H1 (cell line): Measurements from ENCODE around the gene BIRC2. TPM values are rescaled to one million over a fixed set of nuclear protein-coding genes. Genes with fewer than 3 reads are reported as not detected.

Experiments used
- CTCF ChIA-PET: fragments of 300-600 bp; sonication (Branson Sonifier 250); formaldehyde crosslinking; loops from one replicate; lab custom pipeline; 2021; ENCODE audit not compliant: partially characterized antibody; lab: Charles Lee
- POLR2A ChIA-PET: fragments of 300-600 bp; sonication (Branson Sonifier 250); formaldehyde crosslinking; loops from one replicate; lab custom pipeline; 2021; ENCODE audit warnings: inconsistent platforms; ENCODE audit not compliant: partially characterized antibody; lab: Charles Lee
- DNase-seq, 2 experiments: peaks; one replicate each; pipeline versions ENCODE4 v3.0.0 to v3.0.0-alpha.2; 2010 to 2022; ENCODE audit warnings: low spot score in 2 of 2, low read depth in 1 of 2, mixed read lengths in 1 of 2
- FAIRE-seq: peaks from 2 replicates; lab custom pipeline; 2011; peaks lifted over from hg19 to GRCh38; lab: Jason Lieb, UNC
- H2AFZ ChIP-seq: 2 replicates; pipeline ENCODE4 v1.8.1; 2012; ENCODE audit warnings: low read length, inconsistent platforms
- H2AK5ac ChIP-seq: 2 replicates; pipeline ENCODE4 v1.6.1; 2013; ENCODE audit warnings: low read depth, low read length
- H2BK120ac ChIP-seq: replicated peaks from 2 replicates; pipeline ENCODE3; 2013; ENCODE audit warnings: low read depth, low read length, inconsistent platforms
- H2BK12ac ChIP-seq: 2 replicates; pipeline ENCODE4 v1.6.1; 2013; ENCODE audit warnings: low read depth, low read length
- H2BK15ac ChIP-seq: 2 replicates; pipeline ENCODE4 v1.6.1; 2013; ENCODE audit warnings: low read length
- H2BK20ac ChIP-seq: 2 replicates; pipeline ENCODE4 v1.6.1; 2013; ENCODE audit warnings: low read length
- H2BK5ac ChIP-seq: 2 replicates; pipeline ENCODE4 v1.6.1; 2013; ENCODE audit warnings: low read depth, low read length
- H3K14ac ChIP-seq: 2 replicates; pipeline ENCODE4 v1.6.1; 2013; ENCODE audit warnings: inconsistent platforms; ENCODE audit not compliant: insufficient read length
- H3K18ac ChIP-seq: 2 replicates; pipeline ENCODE4 v1.6.1; 2013; ENCODE audit warnings: low read length; ENCODE audit errors: extremely low read depth
- H3K23ac ChIP-seq: 2 replicates; pipeline ENCODE4 v1.6.1; 2013; ENCODE audit warnings: inconsistent platforms; ENCODE audit not compliant: insufficient read length
- H3K23me2 ChIP-seq: 2 replicates; pipeline ENCODE4 v1.6.1; 2013; ENCODE audit warnings: low read depth, low read length
- H3K27ac ChIP-seq: 2 replicates; pipeline ENCODE4 v1.6.1; 2011; ENCODE audit warnings: low read depth, low read length, inconsistent platforms
- H3K27me3 ChIP-seq, 4 experiments: replicated peaks in 1 of 4; 1 replicate in 1 of 4; 2 replicates in 3 of 4; pipeline versions ENCODE4 v1.6.1 to v1.8.1; 2011 to 2013; ENCODE audit warnings: low read length in 3 of 4, mild to moderate bottlenecking in 3 of 4, inconsistent platforms in 2 of 4, mixed read lengths in 2 of 4, moderate library complexity in 1 of 4; ENCODE audit not compliant: control insufficient read depth in 3 of 4, insufficient read depth in 3 of 4; ENCODE audit errors: extremely low read depth in 1 of 4
- H3K36me3 ChIP-seq, 4 experiments: 2 replicates each; pipeline versions ENCODE4 v1.6.1 to v1.8.1; 2011 to 2013; ENCODE audit warnings: mild to moderate bottlenecking in 4 of 4, low read length in 3 of 4, moderate library complexity in 2 of 4, control low read depth in 1 of 4, inconsistent platforms in 1 of 4; ENCODE audit not compliant: insufficient read depth in 4 of 4, control insufficient read depth in 2 of 4
- H3K4ac ChIP-seq: replicated peaks from 2 replicates; pipeline ENCODE3; 2013; ENCODE audit warnings: low read length, low read depth, mixed read lengths, inconsistent platforms; ENCODE audit not compliant: insufficient read length
- H3K4me1 ChIP-seq, 4 experiments: replicated peaks in 1 of 4; 1 replicate in 1 of 4; 2 replicates in 3 of 4; pipeline versions ENCODE4 v1.6.1 to v1.8.1; 2011 to 2013; ENCODE audit warnings: low read length in 3 of 4, inconsistent platforms in 2 of 4, mixed read lengths in 1 of 4; ENCODE audit not compliant: insufficient read depth in 4 of 4, control insufficient read depth in 3 of 4
- H3K4me2 ChIP-seq, 2 experiments: 2 replicates each; pipeline versions ENCODE4 v1.6.1 to v1.8.1; 2011 to 2013; ENCODE audit warnings: low read depth in 2 of 2, low read length in 2 of 2, control low read depth in 1 of 2, inconsistent platforms in 1 of 2, mild to moderate bottlenecking in 1 of 2; ENCODE audit not compliant: insufficient read depth in 1 of 2
- H3K4me3 ChIP-seq, 4 experiments: fragments of 200-600, 300-600 bp in 1 of 4; sonication (generic), shearing (Covaris generic), sonication (Bioruptor Twin) in 1 of 4; 2 replicates each; pipeline versions ENCODE4 v1.5.1 to v1.8.1; 2011 to 2016; ENCODE audit warnings: low read length in 4 of 4, low read depth in 3 of 4, control low read depth in 2 of 4, inconsistent platforms in 2 of 4, mild to moderate bottlenecking in 2 of 4, mixed read lengths in 1 of 4, moderate library complexity in 1 of 4; ENCODE audit not compliant: insufficient read depth in 2 of 4; ENCODE audit errors: extremely low read depth in 1 of 4
- H3K56ac ChIP-seq: replicated peaks from 2 replicates; pipeline ENCODE3; 2013; ENCODE audit warnings: low read depth, mild to moderate bottlenecking, mixed read lengths, low read length, inconsistent platforms; ENCODE audit not compliant: insufficient read length
- H3K79me1 ChIP-seq: 2 replicates; pipeline ENCODE4 v1.6.1; 2013; ENCODE audit warnings: low read depth, low read length, control low read depth
- H3K79me2 ChIP-seq, 2 experiments: 2 replicates each; pipeline versions ENCODE4 v1.6.1 to v1.8.1; 2012 to 2013; ENCODE audit warnings: low read length in 2 of 2, mild to moderate bottlenecking in 2 of 2, inconsistent platforms in 1 of 2; ENCODE audit not compliant: insufficient read depth in 2 of 2, control insufficient read depth in 1 of 2
- H3K9ac ChIP-seq, 4 experiments: replicated peaks in 1 of 4; 1 replicate in 1 of 4; 2 replicates in 3 of 4; pipeline versions ENCODE4 v1.6.1 to v1.8.1; 2011 to 2013; ENCODE audit warnings: low read depth in 3 of 4, low read length in 3 of 4, control low read depth in 2 of 4, mild to moderate bottlenecking in 2 of 4, moderate library complexity in 2 of 4, inconsistent platforms in 1 of 4; ENCODE audit errors: extremely low read depth in 1 of 4
- H3K9me3 ChIP-seq, 2 experiments: 2 replicates each; pipeline versions ENCODE4 v1.6.1 to v1.8.1; 2012 to 2013; ENCODE audit warnings: mild to moderate bottlenecking in 2 of 2, moderate library complexity in 2 of 2, control low read depth in 1 of 2, inconsistent platforms in 1 of 2, low read depth in 1 of 2, low read length in 1 of 2, mixed read lengths in 1 of 2; ENCODE audit not compliant: insufficient read depth in 2 of 2
- H4K20me1 ChIP-seq, 2 experiments: replicated peaks in 1 of 2; 2 replicates each; pipeline versions ENCODE3 to v1.8.1; 2011 to 2013; ENCODE audit warnings: inconsistent platforms in 2 of 2, low read length in 2 of 2, mild to moderate bottlenecking in 1 of 2; ENCODE audit not compliant: insufficient read depth in 2 of 2, control insufficient read depth in 1 of 2
- H4K5ac ChIP-seq: 2 replicates; pipeline ENCODE4 v1.6.1; 2013; ENCODE audit warnings: low read length, low read depth, mixed read lengths, inconsistent platforms; ENCODE audit not compliant: insufficient read length
- H4K8ac ChIP-seq: 2 replicates; pipeline ENCODE4 v1.8.0; 2013; ENCODE audit warnings: mild to moderate bottlenecking, moderate library complexity, low read length, inconsistent platforms; ENCODE audit not compliant: insufficient read depth; ENCODE audit errors: extremely low read depth
- H4K91ac ChIP-seq: replicated peaks from 2 replicates; pipeline ENCODE3; 2013; ENCODE audit warnings: low read length, mixed read lengths, inconsistent platforms; ENCODE audit not compliant: insufficient read length
- CBX8 ChIP-seq: fragments of 300-800, 300-1000 bp; sonication (generic); IDR thresholded peaks from 2 replicates; pipeline ENCODE4 v1.7.1; 2016; ENCODE audit warnings: low read depth, low read length, borderline replicate concordance
- CHD1 ChIP-seq: IDR thresholded peaks from 2 replicates; pipeline ENCODE4 v1.6.1; 2012; ENCODE audit warnings: low read depth, low read length, improper control_type of control experiment
- CTBP2 ChIP-seq: IDR thresholded peaks from 2 replicates; pipeline ENCODE4 v1.7.0; 2011; ENCODE audit warnings: borderline replicate concordance, mild to moderate bottlenecking, moderate library complexity, mixed read lengths, low read length; ENCODE audit not compliant: insufficient read depth, insufficient read length
- JUN ChIP-seq: IDR thresholded peaks from 2 replicates; pipeline ENCODE4 v1.6.1; 2011; ENCODE audit warnings: low read depth, mild to moderate bottlenecking, improper control_type of control experiment, low read length
- JUND ChIP-seq: IDR thresholded peaks from 2 replicates; pipeline ENCODE4 v1.6.1; 2011; ENCODE audit warnings: mild to moderate bottlenecking, improper control_type of control experiment, low read length
- KDM5A ChIP-seq: fragments of 200-600 bp; IDR thresholded peaks from 2 replicates; pipeline ENCODE4 v1.7.1; 2012; ENCODE audit warnings: mild to moderate bottlenecking, low read length, inconsistent platforms, mixed read lengths
- MAX ChIP-seq: IDR thresholded peaks from 2 replicates; pipeline ENCODE4 v1.6.1; 2012; ENCODE audit warnings: inconsistent platforms
- NANOG ChIP-seq: IDR thresholded peaks from 2 replicates; pipeline ENCODE4 v1.6.1; 2011; ENCODE audit warnings: low read length, low read depth, mild to moderate bottlenecking, inconsistent platforms; ENCODE audit not compliant: insufficient read depth, poor library complexity, severe bottlenecking
- NRF1 ChIP-seq: IDR thresholded peaks from 2 replicates; pipeline ENCODE4 v1.6.1; 2011; ENCODE audit warnings: mild to moderate bottlenecking, low read depth, low read length, improper control_type of control experiment
- POLR2A ChIP-seq, 2 experiments: IDR thresholded peaks; 1 replicate in 1 of 2; 2 replicates in 1 of 2; pipeline ENCODE4 v1.6.1; 2011; ENCODE audit warnings: low read depth in 2 of 2, low read length in 2 of 2, mild to moderate bottlenecking in 2 of 2; ENCODE audit errors: control extremely low read depth in 1 of 2
- POU5F1 ChIP-seq: IDR thresholded peaks from 2 replicates; pipeline ENCODE4 v1.6.1; 2011; ENCODE audit warnings: low read depth, mild to moderate bottlenecking, low read length, moderate library complexity
- SAP30 ChIP-seq: fragments of 300-600 bp; sonication (generic); IDR thresholded peaks from 2 replicates; pipeline ENCODE4 v1.7.1; 2012; ENCODE audit warnings: low read length, moderate library complexity, mild to moderate bottlenecking, inconsistent platforms; ENCODE audit not compliant: insufficient read depth, insufficient replicate concordance
- SRF ChIP-seq: IDR thresholded peaks from 2 replicates; pipeline ENCODE4 v1.6.1; 2011; ENCODE audit warnings: mild to moderate bottlenecking, low read depth, low read length, moderate library complexity
- WGBS, 2 experiments: shearing (Covaris generic) in 1 of 2; methylation state at CpG; one replicate each; pipeline versions ENCODE4 v1.1.6 to v1.1.7; 2013 to 2015; ENCODE audit warnings: low lambda C conversion rate in 2 of 2, mixed read lengths in 2 of 2, inconsistent platforms in 1 of 2, low coverage in 1 of 2, missing lambda C conversion rate in 1 of 2; ENCODE audit not compliant: insufficient replicate concordance in 2 of 2, insufficient coverage in 1 of 2, insufficient read length in 1 of 2; ENCODE audit errors: extremely low coverage in 1 of 2, missing lambda C conversion rate in 1 of 2; 5-methylcytosine and 5-hydroxymethylcytosine counted together
- polyA plus RNA-seq, 7 experiments: library from polyadenylated mRNA; depleted of rRNA in 3 of 7; stranded (reverse) in 5 of 7; unstranded in 2 of 7; fragments of >200 nt in 5 of 7; fragments of 200-250 nt in 2 of 7; gene quantifications; 1 replicate in 5 of 7; 2 replicates in 1 of 7; 4 replicates in 1 of 7; pipeline versions ENCODE4 v1.2.1 to v1.2.3, GENCODE V29; 2011 to 2013; ENCODE audit warnings: missing spikeins in 2 of 7, mixed read lengths in 2 of 7
- total RNA-seq: library from RNA; stranded (reverse); fragmentation: NEBNext Ultra II Directional; extraction: Animal tissue kit (Norgen Biotek cat#: 25700); gene quantifications from 2 replicates; pipeline ENCODE4 v1.2.1, GENCODE V29; 2021

BIRC2 gene
- total and polyA plus RNA-seq, 2 of the 8 experiments (the other 6 are each of a cell fraction or from before 2014, with no cell fraction given): 18.4 to 24.7 TPM

GRCh38 chr11:102322560-102322959 is 24.5 kb upstream of the BIRC2 start:
- H3K79me1 ChIP-seq: no peaks in the 10 kb centered on the region
- H3K4me2 ChIP-seq: no peak overlapping the region
- H2BK120ac ChIP-seq: no peak overlapping the region
- H3K23ac ChIP-seq: no peak overlapping the region
- WGBS, 2 experiments: 90% methylated on average over 2 of the region's 2 CpGs; no CpG with 5 or more reads in 1 of the 2 experiments
- H3K14ac ChIP-seq: no peak overlapping the region
- H2BK15ac ChIP-seq: no peak overlapping the region
- no peak overlapping the region for H3K56ac ChIP-seq
- no peak overlapping the region for H4K91ac ChIP-seq
- H4K5ac ChIP-seq: no peak overlapping the region
- no peak overlapping the region for H2AFZ ChIP-seq
- H3K4me1 ChIP-seq: no peaks in the 10 kb centered on the region
- no peaks in the 10 kb centered on the region for H3K36me3 ChIP-seq
- H3K27ac ChIP-seq: no peak overlapping the region
- ChIA-PET CTCF (interaction anchor here (4.1 kb wide), 1 partner anchor 12 kb away, joined by 22 read pairs; no protein-coding TSS in a partner anchor), POLR2A (no interaction called here)
- no peak overlapping the region for H2BK5ac ChIP-seq
- no peak overlapping the region for H2AK5ac ChIP-seq
- H3K23me2 ChIP-seq: no peaks in the 10 kb centered on the region; the same call in 1 of the 2 replicates
- H4K8ac ChIP-seq: no peak overlapping the region
- H4K20me1 ChIP-seq: no peaks in the 10 kb centered on the region
- no peak for DNase-seq
- H3K9ac ChIP-seq: no peak overlapping the region
- no peaks in the 10 kb centered on the region for H3K9me3 ChIP-seq
- FAIRE-seq: no peak
- H3K27me3 ChIP-seq: no peaks in the 10 kb centered on the region
- no peak overlapping the region for H3K4ac ChIP-seq
- no peak overlapping the region for H3K18ac ChIP-seq
- no peak overlapping the region for H2BK12ac ChIP-seq
- no peak overlapping the region for H2BK20ac ChIP-seq
- no peak overlapping the region for H3K4me3 ChIP-seq
- H3K79me2 ChIP-seq: no peaks in the 10 kb centered on the region
- TF ChIP-seq CHD1: no peak
- TF ChIP-seq POLR2A (IDR thresholded peaks at IDR 0.05; ENCODE audit: control extremely low read depth in 1 of 2, low read depth in 2 of 2, low read length in 2 of 2): no peak
- no peak for TF ChIP-seq SAP30
- TF ChIP-seq JUND: no peak
- no peak for TF ChIP-seq MAX
- no peak for TF ChIP-seq NANOG
- TF ChIP-seq CBX8: no peak
- no peak for TF ChIP-seq POU5F1
- TF ChIP-seq NRF1: no peak
- TF ChIP-seq JUN: no peak
- TF ChIP-seq CTBP2: no peak
- TF ChIP-seq SRF: no peak
- TF ChIP-seq KDM5A: no peak
